ENCODE measurements around the gene PLEKHD1.

The PLEKHD1 gene

DNA sequence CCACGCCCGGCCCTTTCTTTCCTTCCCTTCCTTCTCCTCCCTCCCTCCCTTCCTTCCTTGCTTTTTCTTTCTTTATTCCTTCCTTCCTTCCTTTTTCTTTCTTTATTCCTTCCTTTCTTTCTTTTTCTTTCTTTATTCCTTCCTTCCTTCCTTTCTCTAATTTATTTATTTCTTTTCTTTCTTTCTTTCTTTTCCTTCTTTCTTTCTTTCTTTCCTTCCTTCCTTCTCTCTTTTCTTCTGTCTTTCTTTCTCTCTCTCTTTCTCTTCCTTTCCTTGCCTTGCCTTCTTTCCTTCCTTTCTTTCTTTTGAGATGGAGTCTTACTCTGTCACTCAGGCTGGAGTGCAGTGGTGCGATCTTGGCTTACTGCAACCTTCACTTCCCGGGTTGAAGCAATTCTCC is 74.2 kb downstream of the PLEKHD1 start:
- no peak for DNase-seq

GRCh38 chr14:69559581-69560011 is 75.1 kb downstream of the PLEKHD1 start:
- DNase-seq = no peak

DNA sequence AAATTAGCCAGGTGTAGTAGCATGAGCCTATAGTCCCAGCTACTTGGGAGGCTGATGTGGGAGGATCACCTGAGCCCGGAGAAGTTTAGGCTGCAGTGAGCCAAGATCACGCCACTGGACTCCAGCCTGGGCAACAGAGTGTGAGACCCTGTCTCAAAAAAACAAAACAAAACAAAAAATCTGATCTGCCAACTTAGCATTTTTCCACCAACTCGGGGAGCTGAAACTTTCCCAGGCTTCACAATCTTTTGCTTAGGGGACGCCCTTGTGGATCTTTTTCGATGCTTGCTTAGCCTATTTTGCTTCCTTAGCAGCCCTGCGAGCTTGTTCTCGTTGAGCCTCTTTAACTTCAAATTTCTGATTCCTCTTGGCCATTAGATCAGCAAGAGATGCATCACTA is 76.3 kb downstream of the PLEKHD1 start:
- no peak for DNase-seq

GRCh38 chr14:69561893-69562292 is 77.4 kb downstream of the PLEKHD1 start:
- no peak for DNase-seq

DNA sequence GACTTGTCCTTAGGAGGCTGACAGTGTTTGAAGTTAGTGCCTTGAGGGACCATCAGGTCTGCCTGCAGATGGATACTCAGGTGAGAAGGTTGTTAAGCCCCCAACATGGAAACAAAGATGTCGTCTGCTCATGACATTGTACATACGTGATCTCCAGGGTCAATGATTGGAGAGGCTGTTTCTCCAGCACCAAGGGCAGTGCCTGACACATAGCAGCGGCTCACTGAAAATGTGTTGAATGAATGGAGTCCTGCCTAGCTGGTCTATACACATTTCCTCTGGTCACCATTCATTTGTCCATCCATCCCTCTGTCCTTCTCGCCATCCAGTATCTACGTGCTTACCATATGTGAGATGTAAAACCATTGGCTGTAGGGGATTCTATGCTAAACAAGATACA is 83.0 kb downstream of the PLEKHD1 start:
- DNase-seq = no peak

- DNase-seq = no peak
These were observed 85.3 kb downstream of the PLEKHD1 start for GRCh38 chr14:69569859-69570258.

GRCh38 chr14:69570836-69571330 is 86.4 kb downstream of the PLEKHD1 start:
- no peak for DNase-seq

DNA sequence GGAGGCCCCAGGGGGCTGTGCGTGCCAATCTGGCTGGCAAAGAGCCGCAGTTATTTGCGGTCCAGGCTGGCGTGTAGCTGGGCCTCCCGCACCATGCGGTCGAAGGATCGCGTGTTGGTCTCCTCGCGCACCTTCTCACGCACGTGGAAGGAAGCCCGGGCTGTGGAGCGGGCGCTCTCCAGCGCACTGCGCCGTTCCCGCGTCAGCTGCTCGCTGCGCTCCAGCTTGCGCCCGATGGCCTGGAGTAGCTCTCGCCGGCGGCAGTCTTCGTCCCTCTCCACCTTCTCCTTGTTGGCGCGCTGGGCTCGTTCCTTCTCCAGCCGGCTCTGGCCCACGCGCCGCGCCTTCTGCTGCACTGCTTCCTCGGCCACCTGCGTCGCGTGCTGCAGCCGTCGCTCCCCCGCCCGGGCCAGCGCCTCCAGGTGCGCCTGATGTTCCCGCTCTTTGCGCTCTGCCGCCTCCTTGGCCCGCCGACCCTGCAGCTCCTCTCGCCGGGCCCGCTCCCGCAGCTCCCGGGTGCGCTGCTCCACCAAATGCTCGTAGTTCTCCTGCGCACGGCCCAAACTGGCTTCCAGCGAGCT is 87.0 kb downstream of the PLEKHD1 start:
- no peak for DNase-seq

DNA sequence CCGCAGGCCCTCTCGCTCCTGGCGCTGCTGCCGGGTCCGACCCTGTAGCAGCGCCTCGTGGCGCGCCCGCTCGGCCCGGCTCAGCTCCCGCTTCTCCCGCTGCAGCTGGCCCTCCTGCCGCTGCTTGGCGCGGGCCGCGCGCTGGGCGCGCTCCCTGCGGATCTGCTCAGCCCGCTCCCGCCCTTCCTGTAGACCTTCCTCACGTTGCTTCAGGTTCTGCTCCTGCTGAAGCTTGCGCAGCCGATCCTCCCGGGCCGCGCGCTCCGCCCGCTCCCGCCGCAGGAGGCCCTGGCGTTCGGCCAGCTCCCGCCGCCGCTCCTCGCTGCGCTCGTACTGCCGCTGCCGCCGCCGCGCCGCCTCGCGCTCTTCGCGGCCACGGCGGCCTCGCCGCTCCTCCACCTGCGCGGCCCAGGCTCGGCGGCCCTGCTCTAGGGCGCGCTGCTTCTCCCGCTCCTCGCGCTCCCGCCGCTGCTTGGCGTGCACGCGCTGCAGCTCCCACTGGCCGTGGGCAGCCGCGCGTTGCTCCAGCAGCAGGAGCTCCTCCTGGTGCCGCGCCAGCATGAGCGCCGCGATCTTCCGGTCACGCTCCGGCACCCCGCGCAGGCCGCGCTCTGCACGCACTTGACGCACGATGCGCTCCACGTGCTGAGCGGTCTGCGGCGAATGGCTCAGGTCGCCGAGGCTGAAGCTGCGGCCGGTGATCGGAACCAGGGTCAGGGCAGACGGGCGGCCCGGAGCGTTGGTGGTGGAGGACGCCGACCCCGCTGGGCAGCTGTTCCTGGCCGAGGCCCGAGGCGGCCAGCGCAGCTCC is 87.7 kb downstream of the PLEKHD1 start:
- DNase-seq = peak; percentile 60

DNA sequence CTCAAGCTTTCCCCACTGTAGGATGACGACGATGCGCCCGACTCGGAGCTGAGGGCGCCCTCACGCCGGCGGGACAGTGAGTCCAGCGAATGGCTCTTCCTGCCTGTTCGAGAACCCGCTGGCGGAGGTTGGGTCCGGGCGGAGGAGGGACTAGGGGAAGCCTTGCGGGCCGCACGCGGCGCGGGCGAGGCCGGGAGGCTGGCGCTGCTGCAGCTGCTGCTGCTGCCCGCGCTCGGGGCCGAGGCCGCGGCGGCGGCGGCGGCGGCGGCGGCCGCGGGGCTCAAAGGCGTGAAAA is 88.3 kb downstream of the PLEKHD1 start:
- DNase-seq = no peak

GRCh38 chr14:69573205-69573830 is 88.8 kb downstream of the PLEKHD1 start:
- DNase-seq = peak; percentile 53

DNA sequence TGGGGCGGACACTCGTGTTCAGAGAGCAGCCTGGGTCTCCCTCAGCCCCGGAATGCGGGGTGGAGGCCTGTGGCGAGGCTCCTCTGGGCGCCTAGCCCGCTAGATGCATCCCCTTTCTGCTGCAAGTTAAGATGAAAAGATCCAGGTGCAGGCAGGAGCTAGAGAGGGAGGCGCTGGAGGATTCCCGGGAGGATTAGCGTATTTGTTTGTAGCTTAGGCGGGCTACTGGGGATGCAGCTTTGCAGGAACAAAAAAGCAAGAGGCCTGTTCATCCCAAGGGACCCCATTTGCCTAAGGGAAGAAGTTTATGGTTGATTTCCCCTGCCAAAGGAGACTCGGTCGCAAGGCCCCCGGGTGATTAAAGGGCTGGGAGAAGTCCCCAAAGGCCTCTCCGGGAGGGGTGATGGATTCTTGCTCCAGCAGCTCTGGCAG is 89.3 kb downstream of the PLEKHD1 start:
- DNase-seq = peak; percentile 59

- DNase-seq = peak; percentile 90
These were observed 89.9 kb downstream of the PLEKHD1 start, which contains the start of gene CCDC177 for GRCh38 chr14:69574263-69574953. CCDC177 (minus strand) TSS chr14:69574871; CDS start chr14:69573622, 1,249 bp downstream.

DNA sequence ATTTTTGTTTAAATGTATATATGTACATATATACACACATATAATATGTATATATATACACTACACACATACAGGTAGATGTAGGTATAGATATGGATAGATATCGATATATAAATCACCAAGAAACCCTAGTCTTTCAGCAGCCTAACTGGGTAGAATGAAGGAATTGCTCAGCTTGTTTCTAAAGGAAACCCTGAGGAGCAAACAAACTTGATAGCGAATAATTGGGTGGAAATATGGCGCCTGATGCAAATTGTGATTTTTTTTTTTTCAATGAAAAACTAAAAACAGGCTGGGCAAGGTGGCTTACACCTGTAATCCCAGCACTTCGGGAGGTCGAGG is 90.4 kb downstream of the PLEKHD1 start:
- no peak for DNase-seq

GRCh38 chr14:69579476-69579875 is 94.9 kb downstream of the PLEKHD1 start:
- DNase-seq = no peak

DNA sequence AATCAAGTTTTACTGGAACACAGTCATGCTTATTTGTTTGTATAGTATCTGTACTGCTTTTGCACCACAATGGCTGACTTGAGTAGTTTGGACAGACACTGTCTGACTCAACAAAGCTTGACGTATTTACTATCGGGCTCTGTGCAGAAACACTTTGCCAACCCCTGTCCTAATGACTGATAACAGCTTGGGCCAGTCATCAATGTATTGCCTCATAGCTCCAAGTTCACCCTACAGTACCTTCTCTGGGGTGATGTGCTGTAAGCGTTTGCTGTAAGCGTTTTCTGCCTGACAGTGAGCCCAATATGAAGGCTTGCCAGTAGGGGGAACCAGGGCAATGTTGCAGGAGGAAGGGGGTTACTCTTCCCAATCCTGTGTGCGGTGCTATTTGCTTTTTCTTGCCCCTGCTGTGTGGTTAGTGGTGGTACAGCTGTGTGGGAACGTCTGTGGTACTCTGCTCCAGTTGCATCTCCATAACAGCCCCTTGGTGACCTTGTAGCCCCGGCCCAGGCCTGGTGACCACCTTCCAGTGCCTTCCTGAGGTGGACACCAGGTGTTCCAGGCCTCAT is 95.6 kb downstream of the PLEKHD1 start:
- DNase-seq = no peak
